Measurements from ENCODE around the gene VPS18.

The VPS18 gene

DNA sequence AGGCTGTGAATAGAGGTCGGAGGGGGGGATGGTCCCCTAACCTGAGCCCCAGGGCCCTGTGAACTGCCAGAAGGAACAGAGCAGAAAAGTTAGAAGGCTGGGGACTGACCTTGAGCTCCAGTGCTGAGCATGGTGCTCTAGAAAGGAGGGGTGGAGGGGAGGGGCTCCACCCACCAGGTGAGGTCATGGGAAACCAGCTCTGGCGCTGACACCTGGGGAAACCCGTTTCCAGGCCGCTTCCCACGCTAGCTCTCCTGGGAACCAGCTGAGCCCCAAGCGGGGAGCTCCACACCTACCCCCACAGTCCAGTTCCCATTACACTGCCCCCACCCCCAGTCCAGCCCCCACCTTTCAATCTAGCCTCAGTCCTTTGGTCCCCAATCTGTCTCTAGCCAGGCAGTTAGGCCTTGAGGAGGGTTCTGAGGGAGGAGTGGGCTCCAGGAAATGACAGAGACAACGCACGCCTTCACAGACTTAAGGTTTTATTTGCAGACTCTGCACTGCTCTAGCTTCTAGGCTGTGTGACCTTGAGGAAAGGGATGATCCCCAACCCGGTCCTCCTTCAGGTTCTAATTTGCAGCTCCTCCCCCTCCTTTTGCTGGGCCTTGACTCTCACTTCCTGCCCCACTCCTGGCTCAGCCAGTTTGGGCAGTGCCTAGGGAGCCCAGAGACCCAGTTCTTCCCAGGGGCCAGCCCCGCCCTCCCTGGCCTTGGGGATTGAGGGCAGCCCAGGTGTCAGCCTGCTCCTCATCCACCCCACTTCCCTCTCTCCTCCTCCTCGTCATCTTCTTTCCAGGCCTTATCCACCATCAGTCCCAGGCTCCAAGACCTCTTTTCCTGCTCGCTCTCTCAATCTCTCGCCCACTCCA is 22.3 kb upstream of the VPS18 start:
- no peak for DNase-seq

GRCh38 chr15:40872791-40873693 is 21.2 kb upstream of the VPS18 start:
- no peak for DNase-seq

GRCh38 chr15:40873694-40874561 is 20.3 kb upstream of the VPS18 start, which contains the start of gene RHOV:
TSS of gene RHOV (minus strand) at chr15:40874234. CDS start at chr15:40874139, 95 bp downstream.
- DNase-seq = no peak

DNA sequence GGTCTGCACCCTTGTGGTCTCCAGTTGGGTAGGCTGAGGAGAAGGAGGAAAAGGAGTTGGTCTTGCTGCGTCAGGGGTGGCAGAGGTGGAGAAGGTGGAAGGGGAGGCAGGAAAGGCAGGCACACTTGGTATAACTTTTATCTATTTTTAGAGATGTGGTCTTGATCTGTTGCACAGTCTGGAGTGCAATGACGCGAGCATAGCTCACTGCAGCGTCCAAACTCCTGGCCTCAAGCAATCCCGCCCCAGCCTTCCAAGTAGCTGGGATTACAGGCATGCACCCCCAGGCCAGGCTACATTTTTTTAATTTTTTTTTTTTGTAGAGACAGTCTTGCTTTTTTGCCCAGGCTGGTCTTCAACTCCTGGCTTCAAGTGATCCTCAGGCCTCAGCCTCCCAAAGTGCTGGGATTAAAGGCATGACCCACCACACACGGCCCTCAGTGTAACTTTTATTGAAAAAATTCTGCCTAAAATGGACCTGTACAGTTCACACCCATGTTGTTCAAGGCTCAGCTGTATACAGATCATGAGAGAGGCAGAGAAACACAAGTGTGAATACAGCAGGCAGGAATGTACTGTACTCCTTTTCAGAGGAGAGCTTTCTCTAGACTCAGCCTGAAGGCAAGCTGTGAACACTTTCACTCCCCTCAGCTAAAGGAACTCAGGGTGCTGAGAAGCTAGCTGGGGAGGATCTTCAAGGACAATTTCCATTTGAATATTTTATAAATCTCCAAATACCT is 18.1 kb upstream of the VPS18 start:
- no peak for DNase-seq

GRCh38 chr15:40877694-40878093 is 16.6 kb upstream of the VPS18 start:
- DNase-seq = no peak

- no peak for DNase-seq
Measured at GRCh38 chr15:40878785-40879184, 15.5 kb upstream of the VPS18 start.

- no peak for DNase-seq
Measured at GRCh38 chr15:40879609-40880008, 14.6 kb upstream of the VPS18 start.

DNA sequence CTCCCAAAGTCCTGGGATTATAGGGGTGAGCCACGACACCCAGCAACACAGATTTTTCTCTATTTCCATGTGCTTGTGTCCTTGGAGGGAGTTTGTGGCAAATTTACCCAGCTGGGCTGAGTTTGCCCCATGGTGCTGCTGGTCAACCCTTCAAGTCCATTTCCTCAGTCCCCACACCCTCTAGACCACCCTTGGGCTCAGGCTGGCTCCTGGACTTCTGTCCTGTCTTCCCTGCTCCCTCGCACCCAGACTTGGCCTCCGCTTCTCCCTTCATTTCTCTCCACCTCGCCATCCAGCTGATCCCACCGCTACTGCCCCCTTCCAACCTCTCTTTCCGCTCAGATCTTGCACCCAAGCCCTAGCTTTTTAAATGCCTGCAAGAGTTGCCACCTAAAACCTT is 12.9 kb upstream of the VPS18 start:
- no peak for DNase-seq

GRCh38 chr15:40886586-40886985 is 7.7 kb upstream of the VPS18 start:
- no peak for DNase-seq

DNA sequence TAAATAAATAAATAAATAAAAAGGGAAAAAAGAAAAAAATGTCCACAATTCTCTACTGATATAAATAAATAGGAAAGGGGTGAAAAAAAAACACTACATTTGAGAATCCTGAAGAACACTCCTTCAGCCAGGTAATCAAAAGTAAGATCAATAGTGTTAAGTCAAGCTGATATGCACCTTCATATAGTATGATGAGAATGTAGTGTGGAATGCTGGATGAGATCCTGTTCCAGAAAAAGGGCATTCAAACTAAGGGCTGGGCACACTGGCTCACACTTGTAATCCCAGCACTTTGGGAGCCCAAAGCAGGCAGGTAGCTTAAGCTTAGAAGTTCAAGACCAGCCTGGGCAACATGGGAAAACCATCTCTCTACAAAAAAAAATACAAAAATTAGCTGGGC is 5.1 kb upstream of the VPS18 start:
- no peak for DNase-seq

DNA sequence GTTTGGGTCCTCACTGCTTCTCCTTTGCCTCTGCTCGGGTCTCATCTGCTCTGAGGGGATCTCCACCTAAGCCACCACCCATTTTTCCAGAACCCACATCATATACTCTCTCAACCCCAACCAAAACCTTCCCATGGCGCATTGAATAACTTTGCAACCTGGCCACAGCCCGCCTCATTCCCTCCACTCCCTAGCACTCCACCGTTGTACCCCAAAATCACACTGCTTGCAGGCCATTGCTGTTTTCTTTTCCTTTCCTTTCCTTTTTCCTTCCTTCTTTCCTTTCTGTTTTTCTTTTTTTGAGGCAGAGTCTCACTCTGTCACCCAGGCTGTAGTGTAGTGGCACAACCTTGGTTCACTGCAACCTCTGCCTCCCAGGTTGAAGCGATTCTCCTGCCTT is 3.1 kb upstream of the VPS18 start:
- DNase-seq = no peak

DNA sequence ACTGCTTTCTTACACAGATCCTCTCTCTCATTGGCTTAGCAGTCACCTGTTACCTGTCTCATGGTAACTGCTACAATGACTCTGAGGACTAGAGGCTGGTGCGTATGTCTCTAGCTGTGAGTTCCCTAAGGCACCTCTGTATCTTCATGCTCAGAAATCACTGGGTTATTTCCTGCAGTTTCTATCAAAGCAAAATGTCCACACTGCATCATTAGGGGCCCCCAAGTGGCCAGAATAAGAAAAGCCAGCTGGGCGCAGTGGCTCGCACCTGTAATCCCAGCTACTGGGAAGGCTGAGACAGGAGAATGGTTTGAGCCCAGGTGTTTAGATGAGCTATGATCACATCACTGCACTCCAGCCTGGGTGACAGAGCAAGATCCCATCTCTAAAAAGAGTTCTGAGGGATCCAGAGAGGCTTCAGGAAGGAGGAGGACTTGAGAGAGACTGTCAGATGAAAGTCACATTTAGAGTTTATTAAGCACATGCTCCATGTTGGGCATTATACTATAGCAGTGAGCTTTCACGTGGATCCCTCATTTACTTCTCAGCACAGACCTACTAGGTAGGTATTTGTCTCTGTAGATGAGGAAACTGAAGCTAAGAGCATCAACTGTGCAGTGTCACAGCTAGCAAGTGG is 2.3 kb upstream of the VPS18 start:
- DNase-seq = no peak

GRCh38 chr15:40892447-40893012 is 1.7 kb upstream of the VPS18 start:
- DNase-seq = no peak

DNA sequence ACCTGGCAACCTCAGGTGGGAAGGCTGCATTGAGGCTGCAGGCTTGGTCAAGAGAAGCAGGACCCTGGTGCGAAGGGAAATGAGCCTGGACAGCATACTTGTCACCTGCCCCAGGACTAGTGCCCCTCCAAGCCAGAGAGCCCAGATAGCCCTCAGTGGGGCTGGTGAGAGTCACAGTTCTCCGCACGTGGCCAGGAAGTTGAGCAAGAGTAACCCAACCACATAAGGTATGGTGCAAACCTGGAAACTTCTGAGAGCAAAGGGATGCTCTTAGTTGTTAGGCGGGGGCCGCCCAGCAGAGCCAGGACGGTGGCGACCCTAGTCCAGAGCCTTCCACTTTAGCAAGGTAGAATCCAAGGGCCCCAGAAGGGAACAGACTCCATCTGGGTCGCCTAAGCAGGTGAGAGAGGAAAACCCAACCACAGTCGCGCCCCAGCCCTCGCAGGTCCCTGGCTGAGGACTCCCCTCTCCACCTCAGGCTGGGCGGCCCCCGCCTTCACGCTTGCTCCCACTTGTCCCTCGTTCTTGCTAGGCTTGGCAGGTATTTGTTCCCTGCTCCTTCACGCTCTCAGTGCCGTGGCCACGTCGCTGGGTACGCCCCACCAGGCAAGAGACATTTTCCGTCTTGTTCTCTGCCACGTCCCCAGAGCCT is 1.1 kb upstream of the VPS18 start:
- no peak for DNase-seq

- DNase-seq = no peak
Measured at GRCh38 chr15:40894681-40895448, 615 bp downstream of the VPS18 start.

GRCh38 chr15:40899536-40900207 is 5.4 kb downstream of the VPS18 start:
- DNase-seq = no peak

DNA sequence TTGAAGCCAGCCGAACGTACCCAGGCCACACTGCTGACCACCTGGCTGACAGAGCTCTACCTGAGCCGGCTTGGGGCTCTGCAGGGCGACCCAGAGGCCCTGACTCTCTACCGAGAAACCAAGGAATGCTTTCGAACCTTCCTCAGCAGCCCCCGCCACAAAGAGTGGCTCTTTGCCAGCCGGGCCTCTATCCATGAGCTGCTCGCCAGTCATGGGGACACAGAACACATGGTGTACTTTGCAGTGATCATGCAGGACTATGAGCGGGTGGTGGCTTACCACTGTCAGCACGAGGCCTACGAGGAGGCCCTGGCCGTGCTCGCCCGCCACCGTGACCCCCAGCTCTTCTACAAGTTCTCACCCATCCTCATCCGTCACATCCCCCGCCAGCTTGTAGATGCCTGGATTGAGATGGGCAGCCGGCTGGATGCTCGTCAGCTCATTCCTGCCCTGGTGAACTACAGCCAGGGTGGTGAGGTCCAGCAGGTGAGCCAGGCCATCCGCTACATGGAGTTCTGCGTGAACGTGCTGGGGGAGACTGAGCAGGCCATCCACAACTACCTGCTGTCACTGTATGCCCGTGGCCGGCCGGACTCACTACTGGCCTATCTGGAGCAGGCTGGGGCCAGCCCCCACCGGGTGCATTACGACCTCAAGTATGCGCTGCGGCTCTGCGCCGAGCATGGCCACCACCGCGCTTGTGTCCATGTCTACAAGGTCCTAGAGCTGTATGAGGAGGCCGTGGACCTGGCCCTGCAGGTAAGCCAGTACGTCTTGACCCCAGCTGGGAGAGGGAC is 6.2 kb downstream of the VPS18 start:
- DNase-seq = no peak

- DNase-seq = no peak
Measured at GRCh38 chr15:40901053-40901443, 6.8 kb downstream of the VPS18 start.

Data from activated gamma-delta T cell (primary cell).